ENCODE measurements around the gene ARHGAP31. TPM values are rescaled to one million over a fixed set of nuclear protein-coding genes. Genes with fewer than 3 reads are reported as not detected.

Gene ARHGAP31
- total and polyA plus RNA-seq, 2 donors from 2014 or later: 3.2 to 28.7 TPM

- Histone ChIP-seq H3K27ac (ENCODE audit: low read depth in 2 of 2, low read length in 2 of 2) (no peak overlapping the region), H3K4me1 (ENCODE audit: control insufficient read depth in 2 of 3, insufficient read depth in 2 of 3, low read depth in 1 of 3, low read length in 3 of 3) (no peaks in the 10 kb centered on the region), H3K27me3 (ENCODE audit: control insufficient read depth, insufficient read depth, low read length) (no peaks in the 10 kb centered on the region), H3K36me3 (ENCODE audit: control insufficient read depth in 2 of 3, insufficient read depth in 3 of 3, low read length in 3 of 3) (no peaks in the 10 kb centered on the region), H3K4me3 (ENCODE audit: low read length in 3 of 3) (no peak overlapping the region), H3K9me3 (ENCODE audit: control insufficient read depth in 2 of 3, insufficient read depth in 1 of 3, low read length in 3 of 3) (no peaks in the 10 kb centered on the region), H3K9ac (ENCODE audit: low read length in 3 of 3) (no peak overlapping the region)
- DNase-seq: no peak
- no peak for TF ChIP-seq CTCF (IDR thresholded peaks at IDR 0.05; ENCODE audit: borderline replicate concordance, extremely low read depth, insufficient read depth)
- FAIRE-seq: no peak
- intact Hi-C loops (cut with DNase I): no loop called here
These were observed 44.6 kb downstream of the ARHGAP31 start for GRCh38 chr3:119338754-119339153.

GRCh38 chr3:119340014-119340413 is 45.8 kb downstream of the ARHGAP31 start:
- TF ChIP-seq CTCF (IDR thresholded peaks at IDR 0.05; ENCODE audit: borderline replicate concordance, extremely low read depth, insufficient read depth): no peak
- no peaks in the 10 kb centered on the region for H3K9me3 ChIP-seq (ENCODE audit: control insufficient read depth in 2 of 3, insufficient read depth in 1 of 3, low read length in 3 of 3)
- no peak overlapping the region for H3K9ac ChIP-seq (ENCODE audit: low read length in 3 of 3)
- no peaks in the 10 kb centered on the region for H3K27me3 ChIP-seq (ENCODE audit: control insufficient read depth, insufficient read depth, low read length)
- FAIRE-seq: no peak
- H3K4me1 ChIP-seq (ENCODE audit: control insufficient read depth in 2 of 3, insufficient read depth in 2 of 3, low read depth in 1 of 3, low read length in 3 of 3): no peaks in the 10 kb centered on the region
- intact Hi-C loops (cut with DNase I): no loop called here
- no peaks in the 10 kb centered on the region for H3K36me3 ChIP-seq (ENCODE audit: control insufficient read depth in 2 of 3, insufficient read depth in 3 of 3, low read length in 3 of 3)
- DNase-seq: no peak
- H3K27ac ChIP-seq (ENCODE audit: low read depth in 2 of 2, low read length in 2 of 2): no peak overlapping the region
- H3K4me3 ChIP-seq (ENCODE audit: low read length in 3 of 3): no peak overlapping the region

GRCh38 chr3:119340446-119340845 is 46.3 kb downstream of the ARHGAP31 start:
- Histone ChIP-seq H3K9me3 (ENCODE audit: control insufficient read depth in 2 of 3, insufficient read depth in 1 of 3, low read length in 3 of 3) (no peaks in the 10 kb centered on the region), H3K27me3 (ENCODE audit: control insufficient read depth, insufficient read depth, low read length) (no peaks in the 10 kb centered on the region), H3K4me1 (ENCODE audit: control insufficient read depth in 2 of 3, insufficient read depth in 2 of 3, low read depth in 1 of 3, low read length in 3 of 3) (peaks cover 0 to 2% (median 0%) of the 10 kb centered on the region in 3 donors), H3K9ac (ENCODE audit: low read length in 3 of 3) (no peak overlapping the region), H3K27ac (ENCODE audit: low read depth in 2 of 2, low read length in 2 of 2) (no peak overlapping the region), H3K36me3 (ENCODE audit: control insufficient read depth in 2 of 3, insufficient read depth in 3 of 3, low read length in 3 of 3) (no peaks in the 10 kb centered on the region), H3K4me3 (ENCODE audit: low read length in 3 of 3) (no peak overlapping the region)
- intact Hi-C loops (cut with DNase I): no loop called here
- FAIRE-seq (no peak), DNase-seq (peak in 2 of 5 donors; percentile 39 to 45)
- no peak for TF ChIP-seq CTCF (IDR thresholded peaks at IDR 0.05; ENCODE audit: borderline replicate concordance, extremely low read depth, insufficient read depth)

GRCh38 chr3:119342176-119342575 is 48.0 kb downstream of the ARHGAP31 start:
- Histone ChIP-seq H3K27ac (ENCODE audit: low read depth in 2 of 2, low read length in 2 of 2) (no peak overlapping the region), H3K4me3 (ENCODE audit: low read length in 3 of 3) (no peak overlapping the region), H3K27me3 (ENCODE audit: control insufficient read depth, insufficient read depth, low read length) (no peaks in the 10 kb centered on the region), H3K9ac (ENCODE audit: low read length in 3 of 3) (no peak overlapping the region), H3K36me3 (ENCODE audit: control insufficient read depth in 2 of 3, insufficient read depth in 3 of 3, low read length in 3 of 3) (no peaks in the 10 kb centered on the region), H3K4me1 (ENCODE audit: control insufficient read depth in 2 of 3, insufficient read depth in 2 of 3, low read depth in 1 of 3, low read length in 3 of 3) (peaks cover 0 to 5% (median 0%) of the 10 kb centered on the region in 3 donors), H3K9me3 (ENCODE audit: control insufficient read depth in 2 of 3, insufficient read depth in 1 of 3, low read length in 3 of 3) (no peaks in the 10 kb centered on the region)
- TF ChIP-seq CTCF (IDR thresholded peaks at IDR 0.05; ENCODE audit: borderline replicate concordance, extremely low read depth, insufficient read depth): no peak
- no peak for DNase-seq
- FAIRE-seq: no peak
- intact Hi-C loops (cut with DNase I): no loop called here

Data from kidney (tissue), 14 donors.